RWPE1 (cell line): ENCODE data around the gene RER1.

Experiments
- CTCF ChIA-PET: fragments of 350-600 bp; sonication (Branson Sonifier 250); formaldehyde crosslinking; extraction: SDS; loops from one replicate; lab custom pipeline; 2021; lab: Yijun Ruan, JAX
- POLR2A ChIA-PET: fragments of 400-600 bp; formaldehyde crosslinking; extraction: SDS; loops from one replicate; lab custom pipeline; 2020; ENCODE audit warnings: antibody characterized with exemption; ENCODE audit not compliant: low non-redundant PET; lab: Yijun Ruan, JAX
- DNase-seq: peaks from one replicate; pipeline ENCODE4 v3.0.0; 2012; ENCODE audit warnings: low spot score
- H3K27ac ChIP-seq: fragments of 450-650 bp; 2 replicates; pipeline ENCODE4 v1.5.1; 2017
- TF ChIP-seq, protein P1 (sequence below): fragments of 450-650 bp; conservative IDR thresholded peaks from 2 replicates; pipeline ENCODE4 v1.5.1; 2017; ENCODE audit warnings: low read depth, mild to moderate bottlenecking

The RER1 gene

DNA sequence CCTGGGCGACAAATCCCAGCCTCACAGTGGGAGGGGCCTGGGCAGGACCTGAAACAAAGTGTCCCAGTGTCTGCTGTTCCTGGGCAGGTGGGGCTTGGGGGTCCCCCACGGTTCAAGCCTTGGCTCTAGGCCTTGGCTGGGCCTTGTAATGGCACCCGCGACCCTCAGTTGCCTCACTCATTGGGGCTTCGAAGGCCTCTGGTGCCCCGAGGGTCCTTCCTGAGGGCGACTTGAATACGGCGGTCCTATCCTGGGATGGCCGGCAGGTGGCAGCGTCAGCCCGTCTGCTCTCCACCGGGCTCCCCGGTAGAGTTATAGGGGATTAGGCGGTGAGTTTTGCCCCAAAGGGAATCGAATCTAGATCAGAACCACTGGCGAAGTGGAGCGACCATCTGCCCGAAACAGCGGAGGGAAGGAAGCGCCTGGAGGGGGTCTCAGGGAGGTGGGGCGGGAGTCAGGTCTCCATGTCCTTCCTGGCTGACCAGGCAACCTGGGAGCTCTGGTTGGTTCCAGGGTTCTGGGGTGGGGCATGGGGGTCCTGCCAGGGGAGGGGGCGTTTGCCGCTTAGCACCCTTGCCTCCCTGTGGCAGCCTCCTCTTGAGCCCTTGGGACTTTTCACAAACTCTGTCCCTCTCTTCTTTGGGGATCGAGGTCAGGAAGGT, 22.8 kb downstream of the RER1 start:
- ChIA-PET CTCF (interaction anchor here (0.6 to 1.8 kb wide), 12 partner anchors 11 to 387 kb away, joined by 3 to 10 read pairs (median 4); partner anchors contain the start of gene TTC34), POLR2A (interaction anchor here (0.6 kb wide), 1 partner anchor 14 kb away, joined by 5 read pairs; no protein-coding TSS in a partner anchor)
- DNase-seq: peak; percentile 77
- H3K27ac ChIP-seq: peak overlapping the region; percentile 82
- TF ChIP-seq, protein P1, sequence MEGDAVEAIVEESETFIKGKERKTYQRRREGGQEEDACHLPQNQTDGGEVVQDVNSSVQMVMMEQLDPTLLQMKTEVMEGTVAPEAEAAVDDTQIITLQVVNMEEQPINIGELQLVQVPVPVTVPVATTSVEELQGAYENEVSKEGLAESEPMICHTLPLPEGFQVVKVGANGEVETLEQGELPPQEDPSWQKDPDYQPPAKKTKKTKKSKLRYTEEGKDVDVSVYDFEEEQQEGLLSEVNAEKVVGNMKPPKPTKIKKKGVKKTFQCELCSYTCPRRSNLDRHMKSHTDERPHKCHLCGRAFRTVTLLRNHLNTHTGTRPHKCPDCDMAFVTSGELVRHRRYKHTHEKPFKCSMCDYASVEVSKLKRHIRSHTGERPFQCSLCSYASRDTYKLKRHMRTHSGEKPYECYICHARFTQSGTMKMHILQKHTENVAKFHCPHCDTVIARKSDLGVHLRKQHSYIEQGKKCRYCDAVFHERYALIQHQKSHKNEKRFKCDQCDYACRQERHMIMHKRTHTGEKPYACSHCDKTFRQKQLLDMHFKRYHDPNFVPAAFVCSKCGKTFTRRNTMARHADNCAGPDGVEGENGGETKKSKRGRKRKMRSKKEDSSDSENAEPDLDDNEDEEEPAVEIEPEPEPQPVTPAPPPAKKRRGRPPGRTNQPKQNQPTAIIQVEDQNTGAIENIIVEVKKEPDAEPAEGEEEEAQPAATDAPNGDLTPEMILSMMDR: peak; percentile 94

- TF ChIP-seq, protein P1: no peak
- CTCF ChIA-PET: interaction anchor here (1.0 to 1.8 kb wide), 3 partner anchors 12 to 109 kb away, joined by 5 to 10 read pairs (median 6); no protein-coding TSS in a partner anchor
- DNase-seq: no peak
- H3K27ac ChIP-seq: no peak overlapping the region
- POLR2A ChIA-PET: no interaction called here
Measured at GRCh38 chr1:2415337-2415736, 23.7 kb downstream of the RER1 start.

- CTCF ChIA-PET: interaction anchor here (1.0 to 1.8 kb wide), 4 partner anchors 11 to 131 kb away, joined by 3 to 10 read pairs (median 4); no protein-coding TSS in a partner anchor
- TF ChIP-seq, protein P1: no peak
- POLR2A ChIA-PET: no interaction called here
- no peak overlapping the region for H3K27ac ChIP-seq
- no peak for DNase-seq
Measured at GRCh38 chr1:2415801-2416208, 24.2 kb downstream of the RER1 start.

GRCh38 chr1:2416403-2416802, 24.8 kb downstream of the RER1 start:
- TF ChIP-seq, protein P1: no peak
- ChIA-PET POLR2A (interaction anchor here (0.5 kb wide), 1 partner anchor 37 kb away, joined by 3 read pairs; no protein-coding TSS in a partner anchor), CTCF (interaction anchor here (0.6 to 1.0 kb wide), 3 partner anchors 20 to 197 kb away, joined by 3 read pairs; no protein-coding TSS in a partner anchor)
- H3K27ac ChIP-seq: no peak overlapping the region; the same call in 1 of the 2 replicates
- DNase-seq: no peak

GRCh38 chr1:2417083-2417832, 25.6 kb downstream of the RER1 start:
- TF ChIP-seq, protein P1: no peak
- DNase-seq: no peak
- CTCF ChIA-PET: interaction anchor here (1.5 kb wide), 1 partner anchor 130 kb away, joined by 4 read pairs; no protein-coding TSS in a partner anchor
- POLR2A ChIA-PET: no interaction called here
- no peak overlapping the region; the same call in 1 of the 2 replicates for H3K27ac ChIP-seq

GRCh38 chr1:2417833-2418225, 26.2 kb downstream of the RER1 start:
- no peak overlapping the region for H3K27ac ChIP-seq
- no peak for DNase-seq
- POLR2A ChIA-PET: no interaction called here
- TF ChIP-seq, protein P1: no peak
- CTCF ChIA-PET: interaction anchor here (0.7 to 1.5 kb wide), 2 partner anchors 117 to 129 kb away, joined by 4 to 10 read pairs; no protein-coding TSS in a partner anchor
